ENCODE data around the gene RABAC1.

DNA sequence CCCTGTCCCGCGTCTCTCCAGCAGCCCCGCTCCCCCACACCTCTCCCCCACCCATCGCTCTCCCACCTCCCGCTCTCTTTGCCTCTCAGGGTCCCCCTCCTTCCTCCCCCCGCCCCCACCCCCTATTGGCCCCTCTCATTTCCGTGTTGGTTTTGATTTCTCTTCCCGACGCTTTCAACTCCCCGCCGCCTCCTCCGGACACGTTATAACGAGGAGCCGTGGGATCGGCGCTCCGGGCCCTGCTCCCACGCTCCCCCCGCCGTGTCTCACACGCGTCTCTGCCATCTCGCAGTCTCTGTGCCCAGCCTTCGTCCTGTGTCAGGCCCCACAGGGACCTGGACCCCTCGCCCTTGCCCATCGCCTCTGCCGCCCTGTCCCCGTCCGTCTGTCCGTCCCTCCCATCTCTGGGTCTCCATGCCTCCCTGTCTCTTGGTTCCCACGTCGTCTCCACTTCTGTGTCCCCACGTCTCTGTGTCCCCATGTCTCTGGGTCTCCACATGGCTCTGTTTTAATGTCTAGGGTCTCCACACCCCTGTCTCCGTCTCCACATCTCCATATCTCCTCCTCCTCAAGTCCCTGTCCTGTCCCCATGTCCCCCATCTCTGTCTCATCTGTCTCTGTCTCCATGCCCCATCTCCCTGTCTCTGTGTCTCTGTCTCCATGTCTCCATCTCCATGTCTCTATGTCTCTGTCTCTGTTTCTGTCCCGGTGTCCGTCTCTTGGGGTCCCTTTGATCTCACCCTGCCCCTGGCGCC lies 43.9 kb downstream of the RABAC1 start:
- TF ChIP-seq, protein P1, sequence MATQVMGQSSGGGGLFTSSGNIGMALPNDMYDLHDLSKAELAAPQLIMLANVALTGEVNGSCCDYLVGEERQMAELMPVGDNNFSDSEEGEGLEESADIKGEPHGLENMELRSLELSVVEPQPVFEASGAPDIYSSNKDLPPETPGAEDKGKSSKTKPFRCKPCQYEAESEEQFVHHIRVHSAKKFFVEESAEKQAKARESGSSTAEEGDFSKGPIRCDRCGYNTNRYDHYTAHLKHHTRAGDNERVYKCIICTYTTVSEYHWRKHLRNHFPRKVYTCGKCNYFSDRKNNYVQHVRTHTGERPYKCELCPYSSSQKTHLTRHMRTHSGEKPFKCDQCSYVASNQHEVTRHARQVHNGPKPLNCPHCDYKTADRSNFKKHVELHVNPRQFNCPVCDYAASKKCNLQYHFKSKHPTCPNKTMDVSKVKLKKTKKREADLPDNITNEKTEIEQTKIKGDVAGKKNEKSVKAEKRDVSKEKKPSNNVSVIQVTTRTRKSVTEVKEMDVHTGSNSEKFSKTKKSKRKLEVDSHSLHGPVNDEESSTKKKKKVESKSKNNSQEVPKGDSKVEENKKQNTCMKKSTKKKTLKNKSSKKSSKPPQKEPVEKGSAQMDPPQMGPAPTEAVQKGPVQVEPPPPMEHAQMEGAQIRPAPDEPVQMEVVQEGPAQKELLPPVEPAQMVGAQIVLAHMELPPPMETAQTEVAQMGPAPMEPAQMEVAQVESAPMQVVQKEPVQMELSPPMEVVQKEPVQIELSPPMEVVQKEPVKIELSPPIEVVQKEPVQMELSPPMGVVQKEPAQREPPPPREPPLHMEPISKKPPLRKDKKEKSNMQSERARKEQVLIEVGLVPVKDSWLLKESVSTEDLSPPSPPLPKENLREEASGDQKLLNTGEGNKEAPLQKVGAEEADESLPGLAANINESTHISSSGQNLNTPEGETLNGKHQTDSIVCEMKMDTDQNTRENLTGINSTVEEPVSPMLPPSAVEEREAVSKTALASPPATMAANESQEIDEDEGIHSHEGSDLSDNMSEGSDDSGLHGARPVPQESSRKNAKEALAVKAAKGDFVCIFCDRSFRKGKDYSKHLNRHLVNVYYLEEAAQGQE (IDR thresholded peaks at IDR 0.05; ENCODE audit: borderline replicate concordance): no peak
- TF ChIP-seq, protein P2, sequence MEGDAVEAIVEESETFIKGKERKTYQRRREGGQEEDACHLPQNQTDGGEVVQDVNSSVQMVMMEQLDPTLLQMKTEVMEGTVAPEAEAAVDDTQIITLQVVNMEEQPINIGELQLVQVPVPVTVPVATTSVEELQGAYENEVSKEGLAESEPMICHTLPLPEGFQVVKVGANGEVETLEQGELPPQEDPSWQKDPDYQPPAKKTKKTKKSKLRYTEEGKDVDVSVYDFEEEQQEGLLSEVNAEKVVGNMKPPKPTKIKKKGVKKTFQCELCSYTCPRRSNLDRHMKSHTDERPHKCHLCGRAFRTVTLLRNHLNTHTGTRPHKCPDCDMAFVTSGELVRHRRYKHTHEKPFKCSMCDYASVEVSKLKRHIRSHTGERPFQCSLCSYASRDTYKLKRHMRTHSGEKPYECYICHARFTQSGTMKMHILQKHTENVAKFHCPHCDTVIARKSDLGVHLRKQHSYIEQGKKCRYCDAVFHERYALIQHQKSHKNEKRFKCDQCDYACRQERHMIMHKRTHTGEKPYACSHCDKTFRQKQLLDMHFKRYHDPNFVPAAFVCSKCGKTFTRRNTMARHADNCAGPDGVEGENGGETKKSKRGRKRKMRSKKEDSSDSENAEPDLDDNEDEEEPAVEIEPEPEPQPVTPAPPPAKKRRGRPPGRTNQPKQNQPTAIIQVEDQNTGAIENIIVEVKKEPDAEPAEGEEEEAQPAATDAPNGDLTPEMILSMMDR (IDR thresholded peaks at IDR 0.05; ENCODE audit: poor library complexity, severe bottlenecking): no peak
- TF ChIP-seq RAD21 (conservative IDR thresholded peaks at IDR 0.05) (no peak), SMC3 (conservative IDR thresholded peaks at IDR 0.05; ENCODE audit: poor library complexity) (no peak), EZH2 (IDR thresholded peaks at IDR 0.05; ENCODE audit: borderline replicate concordance, insufficient read depth, low read length, poor library complexity, severe bottlenecking) (no peak), EP300 (conservative IDR thresholded peaks at IDR 0.05; ENCODE audit: poor library complexity, severe bottlenecking) (no peak), POLR2AphosphoS5 (IDR thresholded peaks at IDR 0.05) (no peak), TAF1 (IDR thresholded peaks at IDR 0.05; ENCODE audit: low read depth) (no peak)
